Liver (tissue), 9 donors: ENCODE measurements around the gene ARL4D. TPM values are rescaled to one million over a fixed set of nuclear protein-coding genes. Genes with fewer than 3 reads are reported as not detected.
A peak's percentile ranks its signal among the peaks of the same experiment; 100 is the strongest.

Source experiments
- DNase-seq: peaks from one replicate; pipeline ENCODE4 v3.0.0-alpha.2; 2017; ENCODE audit warnings: low spot score
- H3K27ac ChIP-seq, 2 donors: one replicate each; pipeline ENCODE4 v1.7.0; 2013; ENCODE audit warnings: inconsistent platforms in 2 of 2, low read length in 2 of 2, control low read depth in 1 of 2, low read depth in 1 of 2, mild to moderate bottlenecking in 1 of 2
- H3K27me3 ChIP-seq, 4 donors: one replicate each; pipeline versions ENCODE4 v1.6.1 to v1.7.0; 2013; ENCODE audit warnings: low read length in 3 of 4, inconsistent platforms in 1 of 4, mild to moderate bottlenecking in 1 of 4, moderate library complexity in 1 of 4; ENCODE audit not compliant: control insufficient read depth in 4 of 4, insufficient read depth in 4 of 4
- H3K36me3 ChIP-seq, 4 donors: one replicate each; pipeline versions ENCODE4 v1.6.1 to v1.7.0; 2013; ENCODE audit warnings: low read length in 3 of 4, mild to moderate bottlenecking in 3 of 4, low read depth in 1 of 4, moderate library complexity in 1 of 4; ENCODE audit not compliant: control insufficient read depth in 4 of 4, insufficient read depth in 3 of 4
- H3K4me1 ChIP-seq, 4 donors: one replicate each; pipeline versions ENCODE4 v1.6.1 to v1.7.0; 2013; ENCODE audit warnings: low read length in 3 of 4, mild to moderate bottlenecking in 3 of 4, moderate library complexity in 1 of 4; ENCODE audit not compliant: control insufficient read depth in 4 of 4, insufficient read depth in 4 of 4
- H3K4me3 ChIP-seq, 3 donors: one replicate each; pipeline versions ENCODE4 v1.6.1 to v1.7.0; 2013; ENCODE audit warnings: low read length in 3 of 3, control low read depth in 1 of 3, low read depth in 1 of 3, mild to moderate bottlenecking in 1 of 3
- H3K9ac ChIP-seq, 2 donors: one replicate each; pipeline ENCODE4 v1.7.0; 2013; ENCODE audit warnings: low read length in 2 of 2, mild to moderate bottlenecking in 2 of 2, moderate library complexity in 2 of 2, control low read depth in 1 of 2, low read depth in 1 of 2
- H3K9me3 ChIP-seq, 4 donors: one replicate each; pipeline versions ENCODE4 v1.6.1 to v1.7.0; 2013; ENCODE audit warnings: low read length in 3 of 4; ENCODE audit not compliant: control insufficient read depth in 4 of 4
- EGR1 ChIP-seq, 2 donors: IDR thresholded peaks; 2 replicates each; pipeline ENCODE4 v1.6.1; 2016 to 2018; ENCODE audit warnings: antibody characterized with exemption in 2 of 2, low read depth in 2 of 2
- FOXA1 ChIP-seq: IDR thresholded peaks from 2 replicates; pipeline ENCODE4 v1.6.1; 2016; ENCODE audit warnings: antibody characterized with exemption
- FOXA2 ChIP-seq: IDR thresholded peaks from 2 replicates; pipeline ENCODE4 v1.6.1; 2016; ENCODE audit warnings: antibody characterized with exemption
- GABPA ChIP-seq, 2 donors: IDR thresholded peaks in 1 of 2; conservative IDR thresholded peaks in 1 of 2; 2 replicates each; pipeline ENCODE4 v1.6.1; 2016; ENCODE audit warnings: antibody characterized with exemption in 2 of 2, mild to moderate bottlenecking in 1 of 2, moderate library complexity in 1 of 2
- HNF4A ChIP-seq, 2 donors: conservative IDR thresholded peaks; 2 replicates each; pipeline ENCODE4 v1.6.1; 2016; ENCODE audit warnings: antibody characterized with exemption in 2 of 2, mild to moderate bottlenecking in 2 of 2
- HNF4G ChIP-seq: IDR thresholded peaks from 2 replicates; pipeline ENCODE4 v1.6.1; 2016; ENCODE audit warnings: antibody characterized with exemption
- JUND ChIP-seq, 2 donors: IDR thresholded peaks; 2 replicates each; pipeline ENCODE4 v1.6.1; 2016; ENCODE audit warnings: antibody characterized with exemption in 2 of 2
- MAX ChIP-seq: IDR thresholded peaks from 2 replicates; pipeline ENCODE4 v1.6.1; 2016; ENCODE audit warnings: antibody characterized with exemption
- NR2F2 ChIP-seq: IDR thresholded peaks from 2 replicates; pipeline ENCODE4 v1.6.1; 2016; ENCODE audit warnings: antibody characterized with exemption
- RAD21 ChIP-seq, 2 donors: IDR thresholded peaks; 2 replicates each; pipeline ENCODE4 v1.6.1; 2016; ENCODE audit warnings: antibody characterized with exemption in 2 of 2, mild to moderate bottlenecking in 2 of 2
- REST ChIP-seq: IDR thresholded peaks from 2 replicates; pipeline ENCODE4 v1.6.1; 2016; ENCODE audit warnings: antibody characterized with exemption, mild to moderate bottlenecking
- RXRA ChIP-seq, 2 donors: IDR thresholded peaks; 2 replicates each; pipeline ENCODE4 v1.6.1; 2017 to 2018; ENCODE audit warnings: antibody characterized with exemption in 2 of 2, mild to moderate bottlenecking in 1 of 2
- SP1 ChIP-seq: IDR thresholded peaks from 2 replicates; pipeline ENCODE4 v1.6.1; 2018; ENCODE audit warnings: antibody characterized with exemption, mild to moderate bottlenecking
- TAF1 ChIP-seq: conservative IDR thresholded peaks from 2 replicates; pipeline ENCODE4 v1.6.1; 2016; ENCODE audit warnings: antibody characterized with exemption, mild to moderate bottlenecking
- YY1 ChIP-seq: IDR thresholded peaks from 2 replicates; pipeline ENCODE4 v1.6.1; 2016; ENCODE audit warnings: antibody characterized with exemption, mild to moderate bottlenecking
- WGBS: extraction: QIAGEN DNeasy Blood & Tissue Kit; methylation state at CpG from one replicate; pipeline ENCODE4 v1.1.7; 2013; 5-methylcytosine and 5-hydroxymethylcytosine counted together
- polyA plus RNA-seq, 2 donors: library from polyadenylated mRNA; stranded (reverse) in 1 of 2; unstranded in 1 of 2; fragments of 200-250 nt in 1 of 2; fragments of >200 nt in 1 of 2; fragmentation: Nextera tagmentation in 1 of 2; extraction: Ambion mirVana in 1 of 2; gene quantifications; one replicate each; pipeline versions ENCODE4 v1.2.1 to v1.2.3, GENCODE V29; 2013 to 2015
- total RNA-seq, 2 donors: library from RNA; depleted of rRNA; stranded (reverse); fragments of >200 nt; gene quantifications; one replicate each; pipeline ENCODE4 v1.2.3, GENCODE V29; 2014
- TF ChIP-seq, protein P1 (sequence below): IDR thresholded peaks from 2 replicates; pipeline ENCODE4 v1.6.1; 2016; ENCODE audit warnings: antibody characterized with exemption
- TF ChIP-seq, protein P2 (sequence below): IDR thresholded peaks from 2 replicates; pipeline ENCODE4 v1.6.1; 2016; ENCODE audit warnings: antibody characterized with exemption
- TF ChIP-seq, protein P3 (sequence below): fragments of 150-350 bp; IDR thresholded peaks from 2 replicates; pipeline ENCODE4 v1.5.1; 2017; ENCODE audit warnings: improper control_type of control experiment, low read depth, low read length; ENCODE audit not compliant: missing input control
- donor health status: healthy.
- donor health status: healthy.
- donor health status: healthy.
- donor health status: healthy.
- donor health status: healthy.

The ARL4D gene
- total and polyA plus RNA-seq, 4 donors = 13.6 to 39.2 (median 17.6) TPM

DNA sequence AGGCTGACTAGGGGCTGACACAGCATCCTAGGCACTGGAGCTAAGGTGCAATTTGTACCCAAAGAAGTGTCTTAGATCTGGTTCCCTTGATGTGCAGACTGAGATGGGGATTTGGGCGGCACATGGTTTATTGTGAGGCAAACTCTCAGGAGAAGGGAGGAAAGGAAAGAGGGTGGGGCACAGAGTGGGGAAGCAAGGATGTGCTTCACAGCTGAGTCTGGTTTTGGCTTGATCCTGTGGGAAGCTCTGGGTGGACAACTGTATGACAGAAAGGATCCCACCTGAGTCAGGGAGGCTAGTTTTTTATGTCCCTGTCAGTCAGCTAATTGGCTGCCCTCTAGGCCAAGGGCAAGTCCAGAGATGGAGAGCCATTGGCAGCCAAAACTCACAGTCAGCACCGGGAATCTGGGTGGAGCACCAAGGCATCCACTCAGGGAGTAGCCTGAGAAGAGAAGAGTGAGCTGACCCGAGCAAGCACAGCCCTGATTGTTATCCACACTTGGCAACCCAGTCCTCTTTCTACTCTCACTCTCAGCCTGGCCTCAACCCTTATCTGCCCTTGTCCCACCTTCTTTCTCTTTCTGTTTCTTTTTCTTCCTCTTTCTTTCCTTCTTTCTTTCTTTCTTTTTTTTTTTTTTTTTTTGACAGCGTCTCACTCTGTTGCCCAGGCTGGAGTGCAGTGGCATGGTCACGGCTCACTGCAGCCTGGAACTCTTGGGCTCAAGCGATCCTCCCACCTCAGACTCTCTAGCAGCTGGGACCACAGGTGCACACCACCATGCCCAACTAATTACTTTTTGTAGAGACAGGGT lies 12.0 kb downstream of the ARL4D start:
- no peak for DNase-seq
- no peak for TF ChIP-seq EGR1 (IDR thresholded peaks at IDR 0.05; ENCODE audit: low read depth in 2 of 2)
- TF ChIP-seq JUND (IDR thresholded peaks at IDR 0.05) = peak in 1 of 2 donors; percentile 26
- peak; percentile 67 to 75 for TF ChIP-seq RXRA (IDR thresholded peaks at IDR 0.05)
- TF ChIP-seq GABPA (IDR thresholded peaks at IDR 0.05 in 1 of 2, conservative IDR thresholded peaks at IDR 0.05 in 1 of 2) = no peak
- TF ChIP-seq YY1 = peak; percentile 18
- TF ChIP-seq SP1 = peak; percentile 58
- TF ChIP-seq HNF4A (conservative IDR thresholded peaks at IDR 0.05) = peak; percentile 50 to 56
- Histone ChIP-seq H3K4me3 (no peak overlapping the region), H3K27ac (peak overlapping the region; percentile 44 to 69), H3K4me1 (peaks cover 3 to 28% (median 25%) of the 10 kb centered on the region in 4 donors), H3K9me3 (no peaks in the 10 kb centered on the region), H3K27me3 (no peaks in the 10 kb centered on the region), H3K36me3 (no peaks in the 10 kb centered on the region), H3K9ac (no peak overlapping the region)
- 61% methylated on average over 6 of the region's 6 CpGs for WGBS

GRCh38 chr17:43411369-43411677 lies 12.5 kb downstream of the ARL4D start:
- Histone ChIP-seq H3K9me3 (no peaks in the 10 kb centered on the region), H3K4me1 (peaks cover 3 to 28% (median 25%) of the 10 kb centered on the region in 4 donors), H3K27ac (peak overlapping the region; percentile 35 to 44), H3K4me3 (no peak overlapping the region), H3K9ac (no peak overlapping the region), H3K27me3 (no peaks in the 10 kb centered on the region), H3K36me3 (no peaks in the 10 kb centered on the region)
- TF ChIP-seq JUND (IDR thresholded peaks at IDR 0.05) = no peak
- TF ChIP-seq YY1 = no peak
- no peak for TF ChIP-seq FOXA1
- TF ChIP-seq FOXA2 = no peak
- no peak for TF ChIP-seq RXRA (IDR thresholded peaks at IDR 0.05)
- TF ChIP-seq, protein P1, sequence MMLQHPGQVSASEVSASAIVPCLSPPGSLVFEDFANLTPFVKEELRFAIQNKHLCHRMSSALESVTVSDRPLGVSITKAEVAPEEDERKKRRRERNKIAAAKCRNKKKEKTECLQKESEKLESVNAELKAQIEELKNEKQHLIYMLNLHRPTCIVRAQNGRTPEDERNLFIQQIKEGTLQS = no peak
- no peak for TF ChIP-seq SP1
- no peak for TF ChIP-seq HNF4G
- TF ChIP-seq TAF1 = no peak
- TF ChIP-seq, protein P2, sequence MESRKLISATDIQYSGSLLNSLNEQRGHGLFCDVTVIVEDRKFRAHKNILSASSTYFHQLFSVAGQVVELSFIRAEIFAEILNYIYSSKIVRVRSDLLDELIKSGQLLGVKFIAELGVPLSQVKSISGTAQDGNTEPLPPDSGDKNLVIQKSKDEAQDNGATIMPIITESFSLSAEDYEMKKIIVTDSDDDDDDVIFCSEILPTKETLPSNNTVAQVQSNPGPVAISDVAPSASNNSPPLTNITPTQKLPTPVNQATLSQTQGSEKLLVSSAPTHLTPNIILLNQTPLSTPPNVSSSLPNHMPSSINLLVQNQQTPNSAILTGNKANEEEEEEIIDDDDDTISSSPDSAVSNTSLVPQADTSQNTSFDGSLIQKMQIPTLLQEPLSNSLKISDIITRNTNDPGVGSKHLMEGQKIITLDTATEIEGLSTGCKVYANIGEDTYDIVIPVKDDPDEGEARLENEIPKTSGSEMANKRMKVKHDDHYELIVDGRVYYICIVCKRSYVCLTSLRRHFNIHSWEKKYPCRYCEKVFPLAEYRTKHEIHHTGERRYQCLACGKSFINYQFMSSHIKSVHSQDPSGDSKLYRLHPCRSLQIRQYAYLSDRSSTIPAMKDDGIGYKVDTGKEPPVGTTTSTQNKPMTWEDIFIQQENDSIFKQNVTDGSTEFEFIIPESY = no peak
- TF ChIP-seq REST = no peak
- no peak for TF ChIP-seq NR2F2
- TF ChIP-seq MAX = no peak
- TF ChIP-seq, protein P3, sequence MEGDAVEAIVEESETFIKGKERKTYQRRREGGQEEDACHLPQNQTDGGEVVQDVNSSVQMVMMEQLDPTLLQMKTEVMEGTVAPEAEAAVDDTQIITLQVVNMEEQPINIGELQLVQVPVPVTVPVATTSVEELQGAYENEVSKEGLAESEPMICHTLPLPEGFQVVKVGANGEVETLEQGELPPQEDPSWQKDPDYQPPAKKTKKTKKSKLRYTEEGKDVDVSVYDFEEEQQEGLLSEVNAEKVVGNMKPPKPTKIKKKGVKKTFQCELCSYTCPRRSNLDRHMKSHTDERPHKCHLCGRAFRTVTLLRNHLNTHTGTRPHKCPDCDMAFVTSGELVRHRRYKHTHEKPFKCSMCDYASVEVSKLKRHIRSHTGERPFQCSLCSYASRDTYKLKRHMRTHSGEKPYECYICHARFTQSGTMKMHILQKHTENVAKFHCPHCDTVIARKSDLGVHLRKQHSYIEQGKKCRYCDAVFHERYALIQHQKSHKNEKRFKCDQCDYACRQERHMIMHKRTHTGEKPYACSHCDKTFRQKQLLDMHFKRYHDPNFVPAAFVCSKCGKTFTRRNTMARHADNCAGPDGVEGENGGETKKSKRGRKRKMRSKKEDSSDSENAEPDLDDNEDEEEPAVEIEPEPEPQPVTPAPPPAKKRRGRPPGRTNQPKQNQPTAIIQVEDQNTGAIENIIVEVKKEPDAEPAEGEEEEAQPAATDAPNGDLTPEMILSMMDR = no peak
- no peak for TF ChIP-seq HNF4A (conservative IDR thresholded peaks at IDR 0.05)
- TF ChIP-seq RAD21 (IDR thresholded peaks at IDR 0.05) = no peak
- no peak for TF ChIP-seq GABPA (IDR thresholded peaks at IDR 0.05 in 1 of 2, conservative IDR thresholded peaks at IDR 0.05 in 1 of 2)
- TF ChIP-seq EGR1 (IDR thresholded peaks at IDR 0.05; ENCODE audit: low read depth in 2 of 2) = no peak
- no peak for DNase-seq
